ENCODE data around the gene SWAP70. TPM values are rescaled to one million over a fixed set of nuclear protein-coding genes. Genes with fewer than 3 reads are reported as not detected.
"Not testable (repeated sequence)": the region's sequence is repeated elsewhere in the genome, so short reads cannot be mapped to it uniquely, and the experiment has no call there.

Gene SWAP70
- 20.2 and 25.6 TPM in 2 replicates for total RNA-seq (2014; rRNA removed; shearing (Covaris generic))

DNA sequence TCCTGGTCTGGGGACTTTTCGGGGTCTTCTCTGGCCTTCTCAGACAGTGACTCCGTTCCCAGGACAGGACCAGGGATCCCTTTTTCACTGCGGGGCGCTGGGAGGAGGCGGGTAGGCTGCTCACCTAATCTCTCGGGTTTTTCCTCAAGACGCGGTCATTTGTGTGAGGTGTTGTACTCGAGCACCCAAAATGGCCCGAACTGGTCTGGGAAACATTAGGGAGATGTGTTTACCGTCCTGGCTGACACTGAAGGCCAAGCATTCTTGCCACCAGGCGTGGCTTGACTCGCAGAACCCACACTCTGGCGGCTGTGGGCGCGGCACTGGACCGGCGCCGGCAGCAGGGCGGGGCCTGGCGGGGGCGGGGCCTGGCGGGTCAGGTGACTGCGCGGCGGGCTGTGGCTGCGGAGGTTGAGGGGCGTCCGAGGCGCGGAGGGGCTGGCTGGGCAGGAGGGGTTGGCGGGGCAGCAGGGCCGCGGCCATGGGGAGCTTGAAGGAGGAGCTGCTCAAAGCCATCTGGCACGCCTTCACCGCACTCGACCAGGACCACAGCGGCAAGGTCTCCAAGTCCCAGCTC, at the start of gene SWAP70:
TSS of gene SWAP70 (plus strand) at position 379 of the 577 bp plus-strand sequence. CDS start at position 482, 103 bp downstream.
- peak; percentile 86 for DNase-seq (ENCODE audit: low read depth)

- no peak for DNase-seq (ENCODE audit: low read depth)
Observed at GRCh38 chr11:9615031-9615451, 48.8 kb upstream of the SWAP70 start.

DNA sequence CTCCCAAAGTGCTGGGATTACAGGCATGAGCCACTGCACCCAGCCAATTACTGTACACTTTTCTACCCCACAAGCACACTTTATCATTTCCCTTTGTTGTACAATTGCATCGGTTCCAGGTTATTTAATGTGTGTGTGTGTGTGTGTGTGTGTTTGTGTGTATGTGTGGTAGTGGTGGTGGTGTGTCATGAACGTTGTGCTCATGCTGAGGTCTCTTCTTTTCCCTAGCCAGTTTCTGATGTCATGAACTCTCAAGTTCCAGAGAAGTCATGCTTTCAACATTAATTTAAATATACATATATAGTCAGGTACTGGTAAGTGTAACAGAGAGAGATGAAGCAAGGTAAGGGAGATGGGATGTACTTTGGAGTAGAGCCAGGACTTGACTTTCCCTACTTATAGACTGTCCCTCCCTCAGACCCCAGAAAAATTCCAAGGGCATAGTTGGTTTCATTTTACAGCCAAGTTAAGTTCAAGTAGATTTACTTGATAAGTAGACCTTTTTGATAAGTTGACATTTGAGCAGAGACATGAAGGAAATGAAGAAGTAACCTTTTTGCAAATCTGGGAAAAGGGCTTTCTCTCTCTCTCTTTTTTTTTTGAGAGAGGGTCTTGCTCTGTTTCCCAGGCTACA, 47.7 kb upstream of the SWAP70 start:
- DNase-seq (ENCODE audit: low read depth) = no peak

DNA sequence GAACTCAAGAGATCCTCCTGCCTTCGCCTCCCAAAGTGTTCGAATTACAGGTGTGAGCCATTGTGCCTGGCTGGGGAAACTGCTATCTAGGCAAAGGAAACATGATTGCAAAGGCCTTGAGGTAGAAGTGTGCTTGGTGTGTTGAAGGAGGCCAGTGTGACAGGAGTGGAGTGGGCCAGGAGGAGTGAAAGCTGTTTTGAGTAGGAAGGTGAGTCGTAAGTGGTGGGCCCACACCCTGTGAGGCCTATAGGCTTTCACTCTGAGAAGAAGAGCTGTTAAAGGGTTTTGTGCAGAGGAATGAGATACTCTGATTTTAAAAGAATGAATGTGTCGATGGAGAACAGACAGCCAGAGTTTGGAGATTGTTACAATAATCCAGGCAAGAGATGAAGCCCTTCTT, 47.0 kb upstream of the SWAP70 start:
- DNase-seq (ENCODE audit: low read depth) = no peak

DNA sequence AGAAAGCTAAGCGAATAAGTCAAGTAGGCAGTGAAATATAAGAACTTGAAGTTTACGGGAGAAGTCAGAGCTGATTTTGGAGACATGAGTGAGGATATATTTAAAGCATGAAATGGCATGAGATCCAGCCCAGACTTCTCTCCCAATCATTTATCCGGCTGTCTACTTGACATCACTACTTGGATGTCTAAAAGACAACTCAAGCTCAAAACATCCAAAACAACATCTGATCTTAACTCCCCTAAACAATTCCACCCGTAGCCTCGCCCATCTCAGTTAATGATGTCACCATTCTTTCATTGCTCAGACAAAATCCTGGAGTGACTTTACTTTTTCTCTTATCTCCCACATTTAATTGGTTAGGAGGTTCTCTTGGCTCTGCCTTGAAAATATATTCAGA, 45.9 kb upstream of the SWAP70 start:
- no peak for DNase-seq (ENCODE audit: low read depth)

DNA sequence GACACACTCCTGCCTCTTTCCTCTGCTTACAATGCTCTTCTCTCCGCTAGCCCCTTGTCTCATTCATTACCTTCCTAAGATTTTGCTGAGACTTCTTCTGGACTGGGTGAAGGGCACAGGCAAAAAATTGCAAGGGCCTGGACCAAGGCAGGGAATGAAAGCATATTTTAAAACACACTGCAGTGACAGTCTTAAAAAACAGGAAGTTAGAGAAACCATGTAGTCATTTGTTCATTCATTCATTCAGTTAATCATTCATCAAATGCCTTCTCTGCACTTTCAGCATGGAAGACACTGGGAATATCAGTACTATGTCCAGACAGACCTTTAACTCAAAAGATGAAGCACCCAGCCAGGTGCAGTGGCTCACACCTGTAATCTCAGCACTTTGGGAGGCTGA, 44.9 kb upstream of the SWAP70 start:
- DNase-seq (ENCODE audit: low read depth) = no peak

- no peak for DNase-seq (ENCODE audit: low read depth)
Observed at GRCh38 chr11:9619971-9620370, 43.9 kb upstream of the SWAP70 start.

- DNase-seq (ENCODE audit: low read depth) = not testable (repeated sequence)
Observed at GRCh38 chr11:9622353-9622752, 41.5 kb upstream of the SWAP70 start.

GRCh38 chr11:9623053-9623452, 40.8 kb upstream of the SWAP70 start:
- DNase-seq (ENCODE audit: low read depth) = not testable (repeated sequence)

DNA sequence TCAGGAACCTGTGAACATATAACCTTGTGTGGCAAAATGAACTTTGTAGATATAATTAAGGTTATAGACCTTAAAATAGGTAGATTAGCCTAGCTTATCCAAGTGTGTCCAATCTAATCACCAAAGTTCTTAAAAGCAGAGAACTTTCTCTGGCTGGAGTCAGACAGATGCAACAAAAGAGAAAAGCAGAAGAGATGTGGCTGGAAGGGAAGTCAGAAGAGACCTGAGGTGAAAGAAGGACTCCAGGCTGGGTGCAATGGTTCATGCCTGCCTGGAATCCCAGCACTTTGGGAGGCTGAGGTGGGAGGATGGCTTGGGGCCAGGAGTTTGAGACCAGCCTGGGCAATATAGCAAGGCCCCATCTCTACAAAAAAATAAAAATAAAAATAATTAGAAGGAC, 39.4 kb upstream of the SWAP70 start:
- no peak for DNase-seq (ENCODE audit: low read depth)

DNA sequence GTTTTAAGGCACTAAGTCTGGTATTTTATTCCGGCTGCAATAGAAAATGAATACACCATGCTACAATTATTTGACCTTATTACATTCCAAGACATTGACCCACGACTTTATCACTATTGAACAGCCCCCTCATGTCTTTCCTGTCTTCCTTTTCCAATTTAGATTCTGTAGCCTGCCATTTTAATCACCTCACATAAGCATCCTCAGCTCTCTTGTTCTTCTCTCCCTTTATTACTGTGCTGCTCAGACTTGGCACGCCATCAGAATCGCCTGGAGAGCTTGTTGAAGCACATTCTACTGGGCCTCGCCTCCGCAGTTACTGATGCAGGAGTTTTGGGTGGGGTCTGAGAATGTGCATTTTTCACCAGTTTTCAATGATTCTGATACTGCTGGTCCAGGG, 38.7 kb upstream of the SWAP70 start:
- no peak for DNase-seq (ENCODE audit: low read depth)

DNA sequence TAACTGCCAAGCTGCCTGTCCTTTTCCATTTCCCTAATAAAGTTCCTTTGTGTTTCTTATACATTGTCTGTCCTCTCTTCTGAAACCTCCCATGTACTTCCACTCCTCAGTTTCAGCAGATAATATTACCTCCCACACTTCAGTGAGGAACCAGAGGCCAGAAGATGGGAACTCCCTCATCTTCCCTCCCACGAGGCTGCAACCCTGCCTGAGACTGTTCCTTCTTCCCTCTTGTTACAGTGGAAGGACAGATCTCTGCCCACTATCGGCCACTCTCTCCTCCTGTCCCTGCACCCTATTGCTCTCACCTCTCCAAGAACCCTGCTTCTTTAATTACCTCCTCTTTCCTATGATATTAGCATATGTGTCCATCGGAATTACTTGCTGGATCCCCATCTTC, 38.1 kb upstream of the SWAP70 start:
- DNase-seq (ENCODE audit: low read depth) = no peak

DNA sequence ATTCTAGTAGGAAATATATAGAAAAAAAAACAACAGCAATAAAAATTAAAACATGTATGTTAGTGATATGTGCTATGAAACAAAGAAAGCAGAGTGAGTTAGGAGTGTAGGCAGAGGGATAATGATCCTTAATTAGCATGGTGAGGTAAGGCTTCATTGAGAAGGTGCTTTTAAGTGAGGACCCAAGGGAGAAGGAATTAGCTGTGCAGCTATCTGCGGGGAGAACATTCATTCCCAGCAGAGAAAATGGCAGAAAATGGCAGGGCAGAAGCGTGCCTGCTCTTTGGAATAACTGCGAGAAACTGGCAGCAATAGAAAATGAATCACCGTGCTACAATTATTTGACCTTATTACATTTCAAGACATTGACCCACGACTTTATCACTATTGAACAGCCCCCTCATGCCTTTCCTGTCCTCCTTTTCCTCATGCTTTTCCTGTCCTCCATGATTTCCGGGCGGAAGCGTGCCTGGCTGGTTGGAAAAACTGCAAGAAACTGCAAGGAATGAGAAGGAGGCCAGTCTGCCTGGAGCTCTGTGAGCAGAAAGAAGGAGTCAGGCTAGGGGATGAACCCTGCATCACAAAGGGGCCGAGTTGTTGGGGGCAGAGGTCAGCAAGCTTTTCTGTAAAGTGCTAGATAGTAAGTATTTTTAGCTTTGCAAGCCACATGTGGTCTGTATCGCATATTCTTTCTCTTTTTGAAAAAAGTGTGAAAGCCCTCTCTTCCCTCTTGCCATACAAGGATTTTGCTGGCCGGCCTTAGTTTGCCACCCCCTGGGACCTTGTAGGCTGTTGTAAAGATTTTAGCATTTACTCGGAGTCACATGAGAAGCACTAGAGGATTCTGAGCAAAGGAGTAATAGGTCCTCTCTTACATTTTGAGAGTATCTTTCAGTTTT, 37.1 kb upstream of the SWAP70 start:
- no peak for DNase-seq (ENCODE audit: low read depth)

- no peak for DNase-seq (ENCODE audit: low read depth)
Observed at GRCh38 chr11:9629064-9629463, 34.8 kb upstream of the SWAP70 start.

- DNase-seq (ENCODE audit: low read depth) = no peak
Observed at GRCh38 chr11:9633679-9634078, 30.2 kb upstream of the SWAP70 start.

GRCh38 chr11:9636691-9637090, 27.2 kb upstream of the SWAP70 start:
- DNase-seq (ENCODE audit: low read depth) = no peak

GRCh38 chr11:9639099-9639498, 24.8 kb upstream of the SWAP70 start:
- DNase-seq (ENCODE audit: low read depth) = no peak

GRCh38 chr11:9639985-9640384, 23.9 kb upstream of the SWAP70 start:
- no peak for DNase-seq (ENCODE audit: low read depth)

GRCh38 chr11:9642894-9643293, 21.0 kb upstream of the SWAP70 start:
- DNase-seq (ENCODE audit: low read depth) = no peak

- no peak for DNase-seq (ENCODE audit: low read depth)
Observed at GRCh38 chr11:9643751-9644150, 20.1 kb upstream of the SWAP70 start.

- no peak for DNase-seq (ENCODE audit: low read depth)
Observed at GRCh38 chr11:9645881-9646280, 18.0 kb upstream of the SWAP70 start.

GRCh38 chr11:9646324-9646723, 17.6 kb upstream of the SWAP70 start:
- DNase-seq (ENCODE audit: low read depth) = no peak

DNA sequence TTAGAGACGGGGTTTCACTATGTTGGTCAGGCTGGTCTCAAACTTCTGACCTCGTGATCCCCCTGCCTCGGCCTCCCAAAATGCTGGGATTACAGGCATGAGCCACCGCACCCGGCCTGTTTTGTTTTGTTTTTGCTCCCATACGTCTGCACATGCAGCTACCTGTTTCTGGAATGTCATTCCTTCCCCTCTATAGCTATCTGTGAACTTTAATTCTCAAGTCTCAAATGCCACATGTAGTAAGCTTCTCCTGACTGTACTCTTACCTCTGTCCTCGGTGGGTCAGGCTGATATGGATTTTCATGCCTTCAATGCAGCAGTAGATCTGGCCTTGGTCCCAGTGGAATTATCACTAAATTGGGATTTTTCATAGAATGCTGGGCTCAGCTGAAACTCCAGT, 12.4 kb upstream of the SWAP70 start:
- DNase-seq (ENCODE audit: low read depth) = no peak
